ENCODE measurements around the gene SNX20.

SNX20 gene

DNA sequence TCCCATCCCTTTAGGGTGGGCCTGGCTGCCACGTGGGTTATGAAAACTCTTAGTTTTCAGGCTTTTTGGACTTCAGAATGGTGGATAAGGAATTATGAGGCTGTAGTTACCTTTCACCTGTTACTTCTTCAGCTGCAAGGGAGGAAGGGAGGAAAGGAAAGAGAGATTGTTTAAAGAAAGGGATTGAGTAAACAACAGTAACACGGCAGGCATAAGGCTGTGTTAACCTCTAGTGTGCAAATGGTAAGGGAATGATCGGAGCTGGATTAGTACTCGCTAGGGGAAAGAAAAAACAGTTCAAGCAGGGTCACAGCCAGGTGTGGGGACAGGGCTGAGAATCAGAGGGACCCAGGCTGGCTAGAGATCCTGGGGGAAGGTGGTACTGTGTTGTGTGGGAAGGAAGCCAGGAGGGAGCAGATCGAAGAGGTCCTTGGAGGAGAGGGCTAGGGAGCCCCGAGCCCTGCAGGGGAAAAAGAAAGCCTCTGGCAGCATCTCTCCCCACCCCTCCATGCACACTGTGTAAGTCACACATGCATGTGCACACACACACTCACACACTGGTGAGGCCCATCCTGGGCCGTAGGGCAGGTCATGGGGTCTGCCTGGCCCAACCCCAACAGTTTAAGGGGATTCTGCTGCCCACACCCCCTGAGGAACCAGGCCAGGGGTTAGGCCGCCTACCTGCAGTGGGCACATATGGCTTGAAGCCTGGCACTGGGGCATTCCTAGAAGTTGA, 49.7 kb downstream of the SNX20 start:
- H3K23ac ChIP-seq (ENCODE audit: low read depth, low read length, poor library complexity): no peak overlapping the region
- no peak for DNase-seq (ENCODE audit: low spot score)
- no peak overlapping the region for H2BK12ac ChIP-seq (ENCODE audit: low read length)
- no CpG with 5 or more reads among the region's 8 CpGs for WGBS, 2 donors (ENCODE audit: extremely low coverage in 2 of 2, insufficient read length in 2 of 2, insufficient replicate concordance in 1 of 2)
- no peak overlapping the region for H4K91ac ChIP-seq (ENCODE audit: low read depth, low read length, poor library complexity)
- H3K79me1 ChIP-seq (ENCODE audit: low read depth, low read length): no peaks in the 10 kb centered on the region
- no peak overlapping the region for H3K4me3 ChIP-seq (ENCODE audit: low read length in 2 of 2)
- no peak overlapping the region for H3K27ac ChIP-seq (replicated peaks; ENCODE audit: low read length)
- H2AK5ac ChIP-seq (ENCODE audit: low read depth, low read length): no peak overlapping the region
- H3K9me3 ChIP-seq (replicated peaks in 1 of 2; ENCODE audit: control insufficient read depth in 2 of 2, insufficient read depth in 1 of 2, low read depth in 1 of 2, low read length in 2 of 2): no peaks in the 10 kb centered on the region
- no peak overlapping the region for H2AFZ ChIP-seq (ENCODE audit: low read length)
- peak overlapping the region; percentile 27 for H3K14ac ChIP-seq (ENCODE audit: low read length)
- peaks cover 0 to 17% of the 10 kb centered on the region in 2 donors for H3K36me3 ChIP-seq (replicated peaks in 1 of 2; ENCODE audit: control insufficient read depth in 2 of 2, insufficient read depth in 2 of 2, low read length in 2 of 2)
- H2BK15ac ChIP-seq (ENCODE audit: low read length): no peak overlapping the region
- H3K4me2 ChIP-seq (ENCODE audit: insufficient read depth, low read length, poor library complexity, severe bottlenecking): no peak overlapping the region
- no peaks in the 10 kb centered on the region for H3K4me1 ChIP-seq (ENCODE audit: control insufficient read depth in 2 of 2, insufficient read depth in 1 of 2, low read depth in 1 of 2, low read length in 2 of 2)
- no peak overlapping the region for H4K8ac ChIP-seq (ENCODE audit: low read depth, low read length)
- no peak overlapping the region for H2BK120ac ChIP-seq (ENCODE audit: low read depth, low read length)
- no peak overlapping the region for H2BK5ac ChIP-seq (ENCODE audit: low read length)
- peak overlapping the region; percentile 50 for H3K9ac ChIP-seq (ENCODE audit: low read depth, low read length, poor library complexity)
- H3K4ac ChIP-seq (ENCODE audit: low read length): no peak overlapping the region
- H3K18ac ChIP-seq (ENCODE audit: low read length): no peak overlapping the region
- H3K27me3 ChIP-seq (ENCODE audit: control insufficient read depth in 3 of 3, insufficient read depth in 3 of 3, low read depth in 1 of 3, low read length in 3 of 3): no peaks in the 10 kb centered on the region

DNA sequence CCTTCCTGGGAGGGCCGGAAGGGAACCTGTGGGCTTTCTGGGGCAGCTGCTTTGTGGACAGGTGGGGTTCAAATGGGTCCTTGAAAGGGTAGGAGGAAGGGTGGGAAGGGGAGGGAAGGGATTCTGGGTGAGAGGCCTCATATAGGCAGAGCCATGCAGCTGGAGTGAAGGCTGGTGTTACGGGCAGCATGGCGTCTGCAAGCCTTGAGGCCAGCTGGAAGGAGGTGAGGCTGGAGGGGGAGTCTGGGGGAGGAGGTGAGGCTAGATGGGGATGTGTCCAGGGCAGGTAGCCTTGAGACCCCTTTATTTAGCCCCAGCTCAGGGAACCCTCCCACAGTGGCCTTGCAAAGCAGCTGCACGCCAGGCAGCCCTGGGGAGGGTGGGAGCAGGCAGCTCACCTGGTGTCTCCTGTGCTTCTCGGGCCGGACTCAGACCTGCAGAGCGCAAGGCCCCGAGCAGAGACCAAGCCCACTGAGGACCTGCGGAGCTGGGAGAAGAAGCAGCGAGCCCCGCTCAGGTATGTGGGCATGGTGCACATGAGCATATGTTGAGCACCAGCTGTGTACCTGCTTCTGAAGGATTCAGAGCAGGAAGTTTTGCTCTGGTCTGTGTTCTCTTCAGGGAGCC, 50.6 kb downstream of the SNX20 start:
- H3K4ac ChIP-seq (ENCODE audit: low read length): no peak overlapping the region
- H2AFZ ChIP-seq (ENCODE audit: low read length): no peak overlapping the region
- H4K91ac ChIP-seq (ENCODE audit: low read depth, low read length, poor library complexity): no peak overlapping the region
- no peak overlapping the region for H3K4me3 ChIP-seq (ENCODE audit: low read length in 2 of 2)
- no CpG with 5 or more reads among the region's 11 CpGs for WGBS, 2 donors (ENCODE audit: extremely low coverage in 2 of 2, insufficient read length in 2 of 2, insufficient replicate concordance in 1 of 2)
- H3K18ac ChIP-seq (ENCODE audit: low read length): no peak overlapping the region
- no peaks in the 10 kb centered on the region for H3K79me1 ChIP-seq (ENCODE audit: low read depth, low read length)
- no peak overlapping the region for H2BK120ac ChIP-seq (ENCODE audit: low read depth, low read length)
- no peaks in the 10 kb centered on the region for H3K27me3 ChIP-seq (ENCODE audit: control insufficient read depth in 3 of 3, insufficient read depth in 3 of 3, low read depth in 1 of 3, low read length in 3 of 3)
- no peak overlapping the region for H2BK5ac ChIP-seq (ENCODE audit: low read length)
- H2AK5ac ChIP-seq (ENCODE audit: low read depth, low read length): no peak overlapping the region
- no peak overlapping the region for H3K9ac ChIP-seq (ENCODE audit: low read depth, low read length, poor library complexity)
- no peak overlapping the region for H2BK12ac ChIP-seq (ENCODE audit: low read length)
- no peak overlapping the region for H3K14ac ChIP-seq (ENCODE audit: low read length)
- H3K27ac ChIP-seq (replicated peaks; ENCODE audit: low read length): no peak overlapping the region
- no peaks in the 10 kb centered on the region for H3K4me1 ChIP-seq (ENCODE audit: control insufficient read depth in 2 of 2, insufficient read depth in 1 of 2, low read depth in 1 of 2, low read length in 2 of 2)
- H3K4me2 ChIP-seq (ENCODE audit: insufficient read depth, low read length, poor library complexity, severe bottlenecking): no peak overlapping the region
- no peak overlapping the region for H2BK15ac ChIP-seq (ENCODE audit: low read length)
- H3K23ac ChIP-seq (ENCODE audit: low read depth, low read length, poor library complexity): no peak overlapping the region
- H3K36me3 ChIP-seq (replicated peaks in 1 of 2; ENCODE audit: control insufficient read depth in 2 of 2, insufficient read depth in 2 of 2, low read length in 2 of 2): peaks cover 0 to 17% of the 10 kb centered on the region in 2 donors
- DNase-seq (ENCODE audit: low spot score): no peak
- no peaks in the 10 kb centered on the region for H3K9me3 ChIP-seq (replicated peaks in 1 of 2; ENCODE audit: control insufficient read depth in 2 of 2, insufficient read depth in 1 of 2, low read depth in 1 of 2, low read length in 2 of 2)
- no peak overlapping the region for H4K8ac ChIP-seq (ENCODE audit: low read depth, low read length)

DNA sequence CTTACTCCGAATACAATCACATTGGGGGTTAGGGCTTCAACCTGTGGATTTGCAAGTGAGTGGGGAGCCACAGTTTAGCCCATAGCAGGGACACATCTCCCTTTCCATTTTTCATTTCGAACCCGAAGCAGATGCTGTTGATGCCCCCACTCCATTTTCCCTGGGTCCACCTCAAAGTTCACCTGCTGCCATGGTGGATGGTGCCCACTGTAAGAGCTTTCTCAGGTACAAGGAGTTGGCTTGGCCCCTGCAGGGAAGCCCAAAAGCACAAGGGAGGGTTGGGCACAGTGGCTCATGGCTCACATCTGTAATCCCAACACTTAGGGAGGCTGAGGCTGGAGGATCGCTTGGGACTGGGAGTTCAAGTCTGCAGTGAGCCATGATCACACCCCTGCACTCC, 51.8 kb downstream of the SNX20 start:
- H2AFZ ChIP-seq (ENCODE audit: low read length): no peak overlapping the region
- H2AK5ac ChIP-seq (ENCODE audit: low read depth, low read length): no peak overlapping the region
- no peak overlapping the region for H3K23ac ChIP-seq (ENCODE audit: low read depth, low read length, poor library complexity)
- H3K14ac ChIP-seq (ENCODE audit: low read length): no peak overlapping the region
- no CpG with 5 or more reads among the region's 4 CpGs for WGBS, 2 donors (ENCODE audit: extremely low coverage in 2 of 2, insufficient read length in 2 of 2, insufficient replicate concordance in 1 of 2)
- no peaks in the 10 kb centered on the region for H3K27me3 ChIP-seq (ENCODE audit: control insufficient read depth in 3 of 3, insufficient read depth in 3 of 3, low read depth in 1 of 3, low read length in 3 of 3)
- no peak overlapping the region for H4K91ac ChIP-seq (ENCODE audit: low read depth, low read length, poor library complexity)
- H3K4me3 ChIP-seq (ENCODE audit: low read length in 2 of 2): no peak overlapping the region
- H3K4me2 ChIP-seq (ENCODE audit: insufficient read depth, low read length, poor library complexity, severe bottlenecking): no peak overlapping the region
- no peak overlapping the region for H2BK120ac ChIP-seq (ENCODE audit: low read depth, low read length)
- DNase-seq (ENCODE audit: low spot score): no peak
- no peak overlapping the region for H4K8ac ChIP-seq (ENCODE audit: low read depth, low read length)
- no peaks in the 10 kb centered on the region for H3K79me1 ChIP-seq (ENCODE audit: low read depth, low read length)
- H2BK15ac ChIP-seq (ENCODE audit: low read length): no peak overlapping the region
- H3K4ac ChIP-seq (ENCODE audit: low read length): no peak overlapping the region
- H3K18ac ChIP-seq (ENCODE audit: low read length): no peak overlapping the region
- peaks cover 0 to 17% of the 10 kb centered on the region in 2 donors for H3K36me3 ChIP-seq (replicated peaks in 1 of 2; ENCODE audit: control insufficient read depth in 2 of 2, insufficient read depth in 2 of 2, low read length in 2 of 2)
- no peaks in the 10 kb centered on the region for H3K9me3 ChIP-seq (replicated peaks in 1 of 2; ENCODE audit: control insufficient read depth in 2 of 2, insufficient read depth in 1 of 2, low read depth in 1 of 2, low read length in 2 of 2)
- H2BK5ac ChIP-seq (ENCODE audit: low read length): no peak overlapping the region
- no peak overlapping the region for H3K9ac ChIP-seq (ENCODE audit: low read depth, low read length, poor library complexity)
- no peaks in the 10 kb centered on the region for H3K4me1 ChIP-seq (ENCODE audit: control insufficient read depth in 2 of 2, insufficient read depth in 1 of 2, low read depth in 1 of 2, low read length in 2 of 2)
- H2BK12ac ChIP-seq (ENCODE audit: low read length): no peak overlapping the region
- no peak overlapping the region for H3K27ac ChIP-seq (replicated peaks; ENCODE audit: low read length)

DNA sequence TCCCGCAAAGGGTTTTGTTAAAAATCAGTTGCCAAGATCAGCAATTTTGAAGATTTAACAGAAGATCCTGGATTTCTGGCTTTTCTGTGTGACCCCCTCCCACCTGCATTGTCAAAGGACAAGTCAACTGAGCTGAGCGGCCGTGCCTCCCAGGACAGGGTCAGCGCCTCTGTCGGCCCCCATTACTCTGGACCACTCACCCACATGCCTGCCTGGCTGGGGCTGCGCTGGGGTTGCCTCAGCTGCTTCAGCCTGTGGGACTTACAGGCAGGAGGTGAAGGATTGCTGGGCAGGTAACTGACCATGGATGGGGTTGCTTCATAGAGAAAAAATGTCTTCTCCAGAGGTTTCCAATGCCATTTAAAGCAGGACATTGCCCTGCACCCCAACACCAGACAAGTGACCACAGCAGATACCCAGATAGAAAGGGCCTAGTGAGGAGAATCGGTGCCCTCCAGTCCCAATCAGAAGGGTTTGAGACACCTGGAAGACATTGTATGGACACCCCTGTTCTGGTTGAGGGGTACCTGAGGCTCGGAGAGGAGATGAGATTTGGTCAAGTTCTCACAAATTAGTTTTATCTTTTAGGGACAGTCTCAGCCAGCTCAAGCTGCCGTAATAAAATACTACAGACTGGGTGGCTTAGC, 52.8 kb downstream of the SNX20 start:
- Histone ChIP-seq H2BK15ac (ENCODE audit: low read length) (no peak overlapping the region), H4K91ac (ENCODE audit: low read depth, low read length, poor library complexity) (no peak overlapping the region), H3K23ac (ENCODE audit: low read depth, low read length, poor library complexity) (no peak overlapping the region), H3K4me1 (ENCODE audit: control insufficient read depth in 2 of 2, insufficient read depth in 1 of 2, low read depth in 1 of 2, low read length in 2 of 2) (no peaks in the 10 kb centered on the region), H2AK5ac (ENCODE audit: low read depth, low read length) (peak overlapping the region; percentile 44), H2BK12ac (ENCODE audit: low read length) (no peak overlapping the region), H3K79me1 (ENCODE audit: low read depth, low read length) (no peaks in the 10 kb centered on the region), H3K18ac (ENCODE audit: low read length) (no peak overlapping the region), H2BK120ac (ENCODE audit: low read depth, low read length) (no peak overlapping the region), H3K4ac (ENCODE audit: low read length) (no peak overlapping the region), H2AFZ (ENCODE audit: low read length) (no peak overlapping the region), H3K27ac (replicated peaks; ENCODE audit: low read length) (no peak overlapping the region), H3K14ac (ENCODE audit: low read length) (no peak overlapping the region), H3K4me3 (ENCODE audit: low read length in 2 of 2) (no peak overlapping the region), H4K8ac (ENCODE audit: low read depth, low read length) (no peak overlapping the region), H3K4me2 (ENCODE audit: insufficient read depth, low read length, poor library complexity, severe bottlenecking) (no peak overlapping the region), H3K9me3 (replicated peaks in 1 of 2; ENCODE audit: control insufficient read depth in 2 of 2, insufficient read depth in 1 of 2, low read depth in 1 of 2, low read length in 2 of 2) (no peaks in the 10 kb centered on the region), H3K36me3 (replicated peaks in 1 of 2; ENCODE audit: control insufficient read depth in 2 of 2, insufficient read depth in 2 of 2, low read length in 2 of 2) (peaks cover 0 to 17% of the 10 kb centered on the region in 2 donors), H3K9ac (ENCODE audit: low read depth, low read length, poor library complexity) (peak overlapping the region; percentile 45), H2BK5ac (ENCODE audit: low read length) (no peak overlapping the region), H3K27me3 (ENCODE audit: control insufficient read depth in 3 of 3, insufficient read depth in 3 of 3, low read depth in 1 of 3, low read length in 3 of 3) (no peaks in the 10 kb centered on the region)
- DNase-seq (ENCODE audit: low spot score): no peak
- no CpG with 5 or more reads among the region's 9 CpGs for WGBS, 2 donors (ENCODE audit: extremely low coverage in 2 of 2, insufficient read length in 2 of 2, insufficient replicate concordance in 1 of 2)
